ENCODE results near the gene SLC6A8.
"Not testable (repeated sequence)": the region's sequence is repeated elsewhere in the genome, so short reads cannot be mapped to it uniquely, and the experiment has no call there.

SLC6A8 gene

DNA sequence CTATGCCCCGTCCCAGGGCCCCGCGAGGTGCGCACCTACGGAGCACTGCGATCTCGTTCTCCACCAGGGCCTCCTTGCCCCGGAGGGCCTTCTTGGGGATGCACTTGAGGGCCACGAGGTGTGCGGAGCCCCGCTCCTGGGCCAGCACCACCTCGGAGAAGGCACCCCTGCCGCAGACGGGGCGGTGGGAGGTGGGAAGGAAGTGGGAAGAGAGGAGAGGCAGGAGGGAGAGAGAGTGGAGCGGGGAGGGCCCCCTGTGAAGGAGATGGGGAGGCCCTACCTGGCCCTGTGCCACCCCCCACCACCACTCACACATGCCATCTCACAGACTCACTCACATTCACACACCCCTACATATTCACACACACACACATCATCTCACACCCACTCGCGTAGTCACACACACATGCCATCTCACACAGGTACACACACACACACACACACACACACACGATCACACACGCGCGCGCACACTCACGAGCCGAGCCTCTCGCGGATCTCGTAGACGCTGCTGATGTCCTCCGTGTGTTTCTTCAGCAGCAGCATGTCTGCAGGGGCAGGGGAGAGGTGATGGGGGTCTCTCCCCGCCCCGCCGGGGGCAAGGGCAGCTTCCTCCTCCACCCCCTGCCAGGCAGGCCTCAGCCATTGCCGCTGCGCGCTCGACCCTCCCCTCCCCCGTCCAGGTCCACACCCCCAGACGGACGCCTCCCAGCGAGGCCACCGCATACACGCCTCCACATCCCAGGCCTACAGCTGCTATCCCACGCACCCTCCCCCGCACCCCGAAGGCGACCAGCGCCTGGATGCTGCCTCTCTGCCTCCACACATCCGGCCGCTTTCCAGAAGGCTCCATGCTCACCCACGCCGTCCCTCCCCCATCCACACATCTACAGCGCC lies 14.9 kb upstream of the SLC6A8 start:
- no peak for DNase-seq

DNA sequence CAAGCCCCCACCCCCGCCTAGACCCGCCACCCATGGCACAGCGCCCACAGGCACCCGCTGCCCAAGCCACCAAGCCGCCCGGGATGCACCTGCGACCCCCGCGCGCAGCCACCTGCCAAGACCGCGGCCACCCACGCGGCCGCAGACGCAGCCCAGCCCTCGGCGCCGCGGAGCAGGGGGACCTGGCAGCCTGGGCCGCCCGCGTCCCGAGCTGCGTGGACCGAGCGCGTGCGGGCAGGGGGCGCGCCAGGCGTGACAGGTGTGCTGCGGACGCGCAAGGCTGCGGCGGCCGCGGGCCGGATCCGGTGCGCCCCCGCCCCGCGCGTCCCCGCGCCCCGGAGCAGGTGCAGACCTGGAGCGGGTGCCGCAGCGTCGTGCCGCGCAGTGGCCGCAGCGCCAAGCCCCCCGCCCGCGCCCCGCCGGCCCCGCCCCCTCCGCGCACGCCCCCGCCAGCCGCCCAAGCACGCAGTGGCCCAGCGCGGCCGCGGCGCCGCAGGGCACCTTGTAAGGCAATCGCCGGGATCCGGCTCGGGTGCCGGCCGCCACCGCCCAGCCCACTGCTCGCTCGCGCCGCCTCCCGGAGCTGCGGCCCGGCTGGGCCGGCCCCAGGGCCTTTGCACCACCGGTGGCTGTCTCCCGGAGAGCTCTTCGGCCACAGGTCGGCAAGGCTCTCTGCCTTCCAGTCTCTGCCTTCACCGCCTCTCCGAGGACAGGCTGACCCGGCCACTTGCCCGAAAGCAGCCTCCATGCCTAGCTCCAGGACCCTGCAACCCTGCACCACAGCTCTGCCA lies 14.1 kb upstream of the SLC6A8 start, which contains the start of gene PNCK:
Gene PNCK (minus strand): TSS at position 386 of the 791 bp plus-strand sequence. CDS start 737 bp downstream, outside the sequence.
- DNase-seq = no peak

DNA sequence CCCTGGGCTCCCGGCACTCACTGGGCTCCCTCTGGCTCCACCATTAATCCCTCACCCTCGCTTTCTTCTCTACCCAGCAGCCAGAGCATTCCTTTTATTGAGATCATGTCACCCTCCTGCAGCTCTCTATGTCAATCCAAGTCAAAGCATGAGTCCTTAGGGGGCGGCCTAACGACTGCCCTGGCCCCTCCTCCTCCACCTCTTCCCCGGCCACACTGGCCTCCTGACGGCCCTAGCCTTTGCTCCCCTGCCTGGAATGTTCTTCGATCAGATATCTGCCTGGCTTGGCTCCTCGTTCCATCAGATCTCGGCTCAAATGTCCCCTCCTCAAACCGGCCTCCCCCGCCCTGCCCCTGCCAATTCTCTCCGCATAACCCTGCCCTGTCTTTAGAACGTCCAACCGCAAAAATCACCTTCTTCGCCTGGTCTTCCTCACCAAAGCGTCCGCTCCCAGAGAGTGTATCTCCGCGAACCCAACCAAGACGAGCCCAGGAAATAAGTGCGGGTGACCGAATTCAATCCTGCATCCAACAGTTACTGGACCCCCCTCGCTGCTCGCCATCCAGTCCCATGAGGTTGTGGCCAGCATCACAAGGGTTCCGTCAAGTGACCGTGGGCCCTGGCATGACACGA lies 13.4 kb upstream of the SLC6A8 start:
- DNase-seq = no peak

DNA sequence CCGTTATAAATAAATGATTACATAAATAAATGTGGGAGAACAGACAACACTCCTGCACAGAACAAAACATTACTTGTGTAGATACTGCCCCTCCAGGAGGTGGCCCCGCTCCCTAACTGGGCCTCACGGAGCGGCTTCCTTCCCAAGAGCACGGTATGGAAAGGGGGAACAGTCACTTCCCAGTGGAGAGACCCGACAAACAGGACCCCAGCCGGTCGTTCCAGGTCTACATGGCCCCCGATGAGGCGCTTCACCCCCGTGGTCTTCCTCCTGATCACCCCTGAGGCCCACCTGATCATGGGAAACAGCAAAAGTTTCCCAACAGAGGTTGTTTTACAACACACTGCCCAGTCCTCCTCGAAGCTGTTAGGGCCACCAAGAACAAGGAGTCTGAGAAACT lies 6.6 kb upstream of the SLC6A8 start:
- no peak for DNase-seq

DNA sequence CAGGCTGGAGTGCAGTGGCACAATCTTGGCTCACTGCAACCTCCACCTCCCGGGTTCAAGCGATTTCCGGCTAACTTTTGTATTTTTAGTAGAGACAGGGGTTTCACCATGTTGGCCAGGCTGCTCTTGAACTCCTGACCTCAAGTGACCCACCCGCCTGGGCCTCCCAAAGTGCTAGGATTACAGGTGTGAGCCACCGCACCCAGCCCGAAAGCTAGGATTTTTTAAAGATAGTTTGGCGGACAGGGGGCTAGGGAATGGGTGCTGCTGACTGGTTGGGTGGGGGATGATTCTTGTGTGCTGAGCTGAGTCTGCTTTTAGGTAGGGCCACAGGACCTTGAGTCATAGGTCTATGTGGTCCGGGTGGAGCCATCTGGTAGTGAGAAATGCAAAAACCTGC lies 4.2 kb upstream of the SLC6A8 start:
- not testable (repeated sequence) for DNase-seq

DNA sequence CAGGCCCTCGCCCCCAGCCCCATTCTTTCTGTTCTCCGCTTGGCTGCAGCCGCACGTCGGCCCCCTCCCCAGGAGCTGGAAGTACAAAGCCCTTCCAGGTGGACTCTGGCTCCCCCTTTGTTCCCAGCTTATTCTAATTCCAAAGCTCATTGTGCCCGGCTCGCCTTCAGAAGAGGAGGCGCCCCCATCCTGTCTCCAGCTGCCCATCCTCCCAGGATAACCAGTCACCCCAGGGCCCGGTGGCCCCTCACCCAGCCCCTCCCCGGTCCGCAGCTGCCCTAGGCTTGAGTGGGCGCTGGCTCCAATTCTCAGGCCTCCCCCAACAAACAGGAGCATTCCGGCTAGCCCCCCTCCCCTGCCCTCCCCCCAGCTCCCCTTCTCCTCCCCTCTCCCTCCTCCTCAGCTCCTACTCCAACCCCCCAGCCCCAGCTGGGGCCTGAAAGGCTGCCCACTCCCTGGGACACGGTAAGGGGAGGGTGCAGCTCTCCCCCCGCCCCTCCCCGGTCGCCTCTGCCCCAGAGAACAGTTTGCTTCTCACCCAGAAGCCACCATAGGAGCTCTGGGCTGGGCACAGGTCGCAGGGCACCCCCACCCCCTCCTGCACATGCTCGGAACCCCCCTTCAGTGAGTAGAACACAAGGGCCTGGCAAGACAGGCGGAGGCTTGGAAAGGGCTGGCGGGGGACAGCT lies 3.1 kb upstream of the SLC6A8 start:
- no peak for DNase-seq

DNA sequence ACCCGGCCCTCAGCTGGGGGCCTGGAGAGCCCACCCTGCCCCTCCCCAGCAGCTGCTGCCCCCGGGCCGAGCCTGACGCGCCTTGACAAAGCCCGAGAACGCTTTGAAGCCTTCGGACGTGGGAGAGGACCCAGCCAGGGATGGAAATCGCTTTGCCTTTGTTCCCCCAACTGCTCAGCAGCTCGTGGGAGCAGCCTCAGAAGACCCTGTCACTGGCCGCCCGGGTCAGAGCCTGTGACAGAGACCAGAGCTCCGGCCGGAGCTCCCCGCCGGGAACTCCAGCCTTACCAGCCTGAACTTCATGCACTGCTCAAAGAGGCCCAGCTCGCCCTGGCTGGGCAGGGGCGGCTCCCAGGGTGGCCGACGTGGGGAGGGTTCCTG lies 2.6 kb upstream of the SLC6A8 start:
- DNase-seq = no peak

DNA sequence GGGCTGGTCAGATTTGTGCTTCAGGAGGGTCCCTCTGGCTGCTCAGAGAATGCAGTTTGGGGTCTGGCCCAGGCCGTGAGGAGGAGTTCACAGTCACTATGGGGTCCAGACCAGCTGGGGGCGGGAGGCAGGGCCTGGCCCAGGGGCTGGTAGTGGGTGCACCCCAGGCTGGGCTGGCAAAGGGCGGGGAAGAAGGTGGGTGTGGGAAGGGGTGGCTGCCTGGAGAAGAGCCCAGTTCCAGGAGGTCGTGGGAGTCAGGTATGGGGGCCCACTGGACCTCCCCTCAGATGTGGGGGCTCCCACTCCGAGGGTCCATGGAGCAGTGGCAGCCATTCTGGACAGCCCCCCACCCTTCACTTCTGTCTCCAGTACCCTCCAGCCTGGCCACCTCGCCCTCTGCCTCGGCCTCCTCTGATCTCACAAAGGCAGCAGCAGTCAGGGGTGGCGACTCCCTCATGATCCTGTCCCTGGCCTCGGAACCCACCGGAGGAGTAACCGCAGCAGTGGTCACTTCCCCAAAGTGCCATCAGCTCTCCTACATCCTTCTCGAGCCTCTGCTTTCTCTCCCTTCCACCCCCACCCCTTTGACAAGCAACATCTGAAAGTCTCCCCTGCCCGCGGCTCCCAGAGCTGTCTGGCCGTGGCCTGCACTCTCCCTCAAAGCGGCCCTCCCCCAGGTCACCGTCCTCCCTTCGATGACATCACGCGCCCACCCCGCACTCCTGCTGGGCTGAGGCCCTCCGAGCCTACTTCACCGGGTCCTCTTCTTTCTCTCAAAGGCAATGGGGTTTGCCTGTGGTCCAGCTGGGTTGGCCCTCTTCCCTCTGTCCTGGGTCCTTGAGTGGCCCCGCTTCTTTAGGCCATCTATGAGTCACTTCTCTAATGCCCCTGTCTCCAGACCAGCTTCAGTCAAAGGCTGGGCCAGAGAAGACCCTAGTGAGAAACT lies 1.7 kb upstream of the SLC6A8 start:
- no peak for DNase-seq

DNA sequence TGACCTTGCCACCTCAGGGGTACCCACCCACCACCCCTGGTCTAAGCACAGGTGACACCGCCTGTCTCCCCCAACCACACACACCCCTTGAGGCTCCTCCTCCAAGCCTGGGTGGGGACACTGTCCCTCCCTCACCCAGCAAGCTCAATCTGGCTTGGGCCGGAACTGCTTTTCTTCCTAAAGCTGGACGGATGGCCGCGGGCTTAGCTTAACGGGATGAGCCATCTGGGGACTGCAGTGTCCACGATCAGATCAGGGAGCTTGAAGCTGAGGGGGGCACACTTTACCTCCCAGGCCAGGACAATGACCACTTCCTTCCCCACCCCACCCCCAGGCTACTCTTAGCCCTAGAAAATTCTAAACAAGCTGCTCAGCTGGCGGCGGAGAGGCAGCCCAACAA lies 1.0 kb upstream of the SLC6A8 start:
- DNase-seq = no peak

DNA sequence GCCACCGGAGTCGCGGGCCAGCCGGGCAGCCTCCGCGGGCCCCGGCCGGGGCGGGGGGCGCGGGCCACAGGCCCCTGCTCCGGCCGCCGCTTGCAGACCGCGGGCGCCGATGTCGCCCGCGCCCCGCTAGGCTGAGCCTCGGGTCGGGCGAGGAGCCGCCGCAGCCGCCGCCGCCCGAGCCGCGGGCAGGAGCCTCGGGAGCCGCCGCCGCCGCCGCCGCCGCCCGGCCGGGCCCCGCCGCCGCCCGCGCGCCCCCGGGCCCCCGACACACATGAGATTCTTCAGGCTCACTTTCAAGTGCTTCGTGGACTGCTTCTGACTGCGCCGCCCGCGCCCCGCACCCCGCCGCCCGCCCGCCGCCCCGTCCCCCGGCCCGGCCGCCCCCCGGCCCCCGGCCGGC lies 345 bp downstream of the SLC6A8 start:
- no peak for DNase-seq

DNA sequence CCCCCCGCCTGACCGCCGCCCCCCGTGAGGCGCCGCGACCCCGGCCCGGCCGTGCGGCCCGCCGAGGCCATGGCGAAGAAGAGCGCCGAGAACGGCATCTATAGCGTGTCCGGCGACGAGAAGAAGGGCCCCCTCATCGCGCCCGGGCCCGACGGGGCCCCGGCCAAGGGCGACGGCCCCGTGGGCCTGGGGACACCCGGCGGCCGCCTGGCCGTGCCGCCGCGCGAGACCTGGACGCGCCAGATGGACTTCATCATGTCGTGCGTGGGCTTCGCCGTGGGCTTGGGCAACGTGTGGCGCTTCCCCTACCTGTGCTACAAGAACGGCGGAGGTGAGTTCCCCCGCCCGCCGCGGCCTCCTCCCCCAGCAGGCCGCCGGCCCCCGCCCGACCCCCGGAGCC lies 780 bp downstream of the SLC6A8 start:
- DNase-seq = no peak

DNA sequence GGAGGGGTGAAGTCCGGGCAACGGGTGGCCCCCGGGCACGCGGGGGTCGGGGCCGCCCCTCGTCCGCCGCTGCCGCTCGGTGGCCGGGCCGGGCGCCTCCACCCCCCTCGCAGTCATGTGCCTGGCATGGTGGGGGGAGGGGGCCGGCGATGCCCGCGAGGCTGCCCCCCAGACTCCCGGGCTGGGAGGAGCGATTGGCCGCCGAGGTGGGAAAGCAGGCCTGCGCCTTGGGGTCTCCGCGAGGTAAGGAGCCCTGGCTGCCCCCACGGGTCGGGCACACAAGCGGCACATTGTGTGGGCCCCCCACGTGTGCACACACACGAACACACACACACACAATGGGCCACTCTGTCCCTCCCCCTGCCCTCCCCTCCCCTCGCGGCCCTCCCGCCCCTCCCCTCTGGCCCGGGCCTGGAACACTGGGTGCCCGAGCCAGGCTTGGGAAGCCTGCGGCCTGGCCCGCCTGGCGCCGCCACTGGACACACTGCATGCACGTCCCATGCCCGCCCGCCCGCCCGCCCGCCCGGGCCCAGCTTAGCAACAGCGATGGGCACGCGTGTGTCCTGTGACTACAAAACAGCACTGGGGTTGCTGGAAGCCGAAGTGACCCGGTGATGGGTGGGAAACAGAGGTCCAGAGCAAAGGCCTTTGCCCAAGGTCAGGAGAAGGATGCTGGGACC lies 1.3 kb downstream of the SLC6A8 start:
- DNase-seq = no peak

DNA sequence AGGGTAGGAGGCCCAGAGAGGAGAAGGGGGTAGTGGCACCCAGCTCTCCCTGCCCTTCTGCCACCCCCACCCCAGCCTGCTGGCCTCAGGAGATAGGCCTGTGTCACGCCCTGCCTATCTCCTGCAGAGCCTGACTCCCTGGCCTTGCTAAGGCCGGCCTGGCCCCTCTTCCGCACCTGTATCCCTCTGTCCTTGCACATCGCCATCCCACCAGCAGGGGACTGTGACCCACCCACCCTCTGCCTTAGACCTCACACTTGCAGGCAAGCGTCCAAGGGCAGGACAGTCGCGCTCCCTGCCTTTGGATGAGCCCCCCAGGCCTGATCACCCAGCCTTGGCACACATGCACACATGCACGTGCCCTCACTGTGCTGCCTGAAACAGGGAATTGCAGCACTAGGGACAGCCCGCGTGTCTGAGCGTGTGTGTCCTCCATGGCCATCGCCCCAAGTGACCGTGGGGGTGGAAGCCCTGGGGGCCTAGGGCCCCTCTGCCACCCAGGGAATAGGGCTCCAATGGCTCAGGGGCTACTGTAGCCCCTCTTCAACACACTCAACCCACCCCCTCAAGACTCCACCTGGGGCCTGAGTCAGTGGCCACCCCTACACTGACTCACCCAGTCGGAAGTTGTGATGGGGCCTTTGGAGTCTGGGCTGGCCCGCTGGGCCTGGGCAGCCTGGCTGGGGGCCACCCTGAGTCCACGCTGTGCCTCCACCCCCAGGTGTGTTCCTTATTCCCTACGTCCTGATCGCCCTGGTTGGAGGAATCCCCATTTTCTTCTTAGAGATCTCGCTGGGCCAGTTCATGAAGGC lies 2.1 kb downstream of the SLC6A8 start:
- no peak for DNase-seq

DNA sequence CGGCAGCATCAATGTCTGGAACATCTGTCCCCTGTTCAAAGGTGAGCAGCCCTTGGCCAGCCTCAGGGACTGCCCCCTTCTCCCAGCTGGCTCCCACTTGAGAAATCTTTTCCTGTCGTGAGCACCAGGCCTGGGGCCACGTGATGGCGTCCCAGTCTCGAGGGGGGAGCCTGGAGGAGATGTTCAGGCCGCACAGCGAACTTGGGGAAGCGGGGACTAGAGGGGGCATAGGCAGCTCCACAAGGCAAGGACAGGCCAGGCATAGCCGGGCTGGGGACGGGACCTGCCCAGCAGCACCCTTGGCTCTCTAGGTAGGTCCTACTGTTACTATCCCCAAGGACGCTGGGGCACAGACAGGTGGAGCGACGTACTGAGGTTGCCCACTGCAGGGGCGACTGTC lies 2.7 kb downstream of the SLC6A8 start:
- DNase-seq = no peak

DNA sequence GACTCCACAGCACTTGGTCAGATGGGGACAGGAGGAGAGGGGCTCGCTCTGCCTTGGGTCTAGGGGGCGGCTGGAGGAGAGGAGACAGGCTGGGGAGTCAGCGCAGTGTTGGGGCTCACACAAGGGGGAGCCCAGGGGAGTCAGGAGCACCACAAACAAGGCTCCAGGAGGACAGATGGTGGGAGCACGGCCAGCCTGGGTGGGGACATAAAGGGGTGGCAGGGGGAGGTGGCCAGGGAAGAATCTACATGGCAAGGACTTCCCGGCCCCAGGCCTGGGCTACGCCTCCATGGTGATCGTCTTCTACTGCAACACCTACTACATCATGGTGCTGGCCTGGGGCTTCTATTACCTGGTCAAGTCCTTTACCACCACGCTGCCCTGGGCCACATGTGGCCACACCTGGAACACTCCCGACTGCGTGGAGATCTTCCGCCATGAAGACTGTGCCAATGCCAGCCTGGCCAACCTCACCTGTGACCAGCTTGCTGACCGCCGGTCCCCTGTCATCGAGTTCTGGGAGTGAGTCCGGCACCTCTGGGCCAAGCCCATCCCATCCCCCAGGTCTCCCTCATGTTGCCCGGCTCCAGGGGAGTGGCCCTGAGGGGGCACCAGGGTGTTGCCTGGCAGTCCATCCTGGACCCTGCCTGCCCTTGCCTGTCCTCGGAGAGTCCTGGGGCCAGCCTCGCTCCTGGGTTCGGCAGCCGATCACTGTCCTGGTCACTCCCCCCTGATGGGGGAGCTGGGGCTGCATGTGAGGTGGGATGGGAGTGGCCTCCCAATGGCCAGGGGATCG lies 3.5 kb downstream of the SLC6A8 start:
- not testable (repeated sequence) for DNase-seq

DNA sequence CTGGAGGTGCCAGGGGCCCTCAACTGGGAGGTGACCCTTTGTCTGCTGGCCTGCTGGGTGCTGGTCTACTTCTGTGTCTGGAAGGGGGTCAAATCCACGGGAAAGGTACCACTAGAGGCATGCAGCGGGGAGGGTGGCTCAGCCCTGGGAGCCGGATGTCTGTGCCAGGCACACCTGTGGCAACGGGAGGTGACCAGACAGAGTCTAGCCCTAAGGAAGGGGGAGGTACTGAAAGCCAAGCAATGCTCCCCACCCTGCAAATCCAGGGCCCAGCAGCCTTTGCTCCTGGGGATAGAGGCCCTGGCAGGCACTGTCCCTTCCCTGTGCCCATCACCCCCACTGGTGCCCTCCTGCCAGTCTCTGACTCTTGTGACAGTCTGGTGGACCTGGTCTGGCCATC lies 4.3 kb downstream of the SLC6A8 start:
- DNase-seq = no peak

DNA sequence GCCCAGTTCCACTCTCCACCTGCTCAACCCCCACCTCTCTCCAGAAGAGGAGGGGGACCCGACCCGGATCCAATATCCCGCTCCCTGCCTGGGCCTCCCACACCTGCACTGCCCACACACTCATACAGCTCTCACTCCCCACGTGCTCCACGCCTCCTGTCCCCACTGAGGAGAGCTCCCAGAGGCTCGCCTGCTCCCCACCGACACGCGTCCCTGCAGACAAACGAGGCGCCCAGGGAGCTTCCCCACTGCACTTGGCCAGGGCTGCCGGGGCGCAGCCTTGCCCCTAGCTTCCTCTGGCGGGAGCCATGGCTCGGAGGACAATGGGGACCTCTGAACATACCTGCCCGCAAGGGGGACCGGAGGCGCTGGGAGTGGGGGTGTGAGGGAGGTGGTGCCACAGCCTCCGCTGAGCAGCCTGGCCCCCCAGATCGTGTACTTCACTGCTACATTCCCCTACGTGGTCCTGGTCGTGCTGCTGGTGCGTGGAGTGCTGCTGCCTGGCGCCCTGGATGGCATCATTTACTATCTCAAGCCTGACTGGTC lies 5.0 kb downstream of the SLC6A8 start:
- DNase-seq = no peak

DNA sequence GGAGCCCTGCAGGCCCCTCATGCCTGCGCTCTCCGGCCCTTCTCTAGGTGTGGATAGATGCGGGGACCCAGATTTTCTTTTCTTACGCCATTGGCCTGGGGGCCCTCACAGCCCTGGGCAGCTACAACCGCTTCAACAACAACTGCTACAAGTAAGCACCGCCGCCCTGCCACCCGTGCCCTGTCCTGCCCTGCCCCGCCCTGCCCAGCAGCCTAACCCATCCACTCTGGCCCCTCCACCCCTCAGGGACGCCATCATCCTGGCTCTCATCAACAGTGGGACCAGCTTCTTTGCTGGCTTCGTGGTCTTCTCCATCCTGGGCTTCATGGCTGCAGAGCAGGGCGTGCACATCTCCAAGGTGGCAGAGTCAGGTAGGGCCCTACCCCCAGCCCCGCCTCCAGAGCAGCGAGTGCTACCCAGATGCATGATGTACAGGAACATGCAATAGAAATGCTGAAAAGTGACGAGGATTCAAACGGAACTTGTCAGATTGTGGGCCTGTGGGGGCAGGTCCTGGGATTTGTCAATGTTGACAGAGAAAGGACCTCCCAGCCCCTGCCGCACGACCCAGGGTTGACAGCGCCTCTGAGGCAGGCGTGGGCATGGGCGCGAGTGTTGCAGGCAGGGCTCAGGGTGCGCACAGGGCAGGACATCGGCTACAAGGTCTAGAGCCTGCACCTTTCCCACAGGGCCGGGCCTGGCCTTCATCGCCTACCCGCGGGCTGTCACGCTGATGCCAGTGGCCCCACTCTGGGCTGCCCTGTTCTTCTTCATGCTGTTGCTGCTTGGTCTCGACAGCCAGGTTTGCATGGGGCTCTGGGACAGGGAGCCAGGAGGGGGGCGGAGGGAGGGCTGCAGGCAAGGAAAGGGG lies 5.7 kb downstream of the SLC6A8 start:
- no peak for DNase-seq
